HG02852 (cell line): Measurements from ENCODE around the gene RASAL1.

Source experiments
- ATAC-seq: cut with Tn5 transposase; IDR thresholded peaks from one replicate; pipeline ENCODE4 v1.9.1; 2021; ENCODE audit warnings: mild to moderate bottlenecking, moderate library complexity; ENCODE audit not compliant: unreplicated experiment

RASAL1 gene

GRCh38 chr12:113099364-113099763 is 36.2 kb downstream of the RASAL1 start:
- no peak for ATAC-seq

GRCh38 chr12:113098441-113099028 is 37.0 kb downstream of the RASAL1 start:
- ATAC-seq, result no peak

GRCh38 chr12:113097716-113098440 is 37.7 kb downstream of the RASAL1 start:
- ATAC-seq, result no peak

GRCh38 chr12:113096675-113097461 is 38.7 kb downstream of the RASAL1 start:
- no peak for ATAC-seq

GRCh38 chr12:113095405-113095804 is 40.2 kb downstream of the RASAL1 start:
- ATAC-seq, result no peak

- ATAC-seq, result no peak
Observed at GRCh38 chr12:113094738-113095137, 40.8 kb downstream of the RASAL1 start.

GRCh38 chr12:113093409-113094101 is 42.0 kb downstream of the RASAL1 start:
- no peak for ATAC-seq

- no peak for ATAC-seq
Observed at GRCh38 chr12:113092607-113093408, 42.8 kb downstream of the RASAL1 start.

- no peak for ATAC-seq
Observed at GRCh38 chr12:113091506-113091905, 44.1 kb downstream of the RASAL1 start.

GRCh38 chr12:113090740-113091139 is 44.8 kb downstream of the RASAL1 start:
- no peak for ATAC-seq

GRCh38 chr12:113089839-113090238 is 45.7 kb downstream of the RASAL1 start:
- ATAC-seq, result no peak

GRCh38 chr12:113088971-113089756 is 46.4 kb downstream of the RASAL1 start:
- no peak for ATAC-seq

- no peak for ATAC-seq
Observed at GRCh38 chr12:113088037-113088436, 47.5 kb downstream of the RASAL1 start.

GRCh38 chr12:113087193-113087592 is 48.4 kb downstream of the RASAL1 start:
- ATAC-seq, result no peak

- ATAC-seq, result no peak
Observed at GRCh38 chr12:113086249-113087164, 49.1 kb downstream of the RASAL1 start.

GRCh38 chr12:113083863-113084435 is 51.6 kb downstream of the RASAL1 start:
- no peak for ATAC-seq

- ATAC-seq, result no peak
Observed at GRCh38 chr12:113082486-113083148, 52.9 kb downstream of the RASAL1 start.

- ATAC-seq, result no peak
Observed at GRCh38 chr12:113081873-113082272, 53.7 kb downstream of the RASAL1 start.
